ENCODE measurements around the gene BMP3. TPM values are rescaled to one million over a fixed set of nuclear protein-coding genes. Genes with fewer than 3 reads are reported as not detected.

Gene BMP3
- total RNA-seq, 3 donors from 2014 or later = 0.98 to 25.3 (median 2.6) TPM

DNA sequence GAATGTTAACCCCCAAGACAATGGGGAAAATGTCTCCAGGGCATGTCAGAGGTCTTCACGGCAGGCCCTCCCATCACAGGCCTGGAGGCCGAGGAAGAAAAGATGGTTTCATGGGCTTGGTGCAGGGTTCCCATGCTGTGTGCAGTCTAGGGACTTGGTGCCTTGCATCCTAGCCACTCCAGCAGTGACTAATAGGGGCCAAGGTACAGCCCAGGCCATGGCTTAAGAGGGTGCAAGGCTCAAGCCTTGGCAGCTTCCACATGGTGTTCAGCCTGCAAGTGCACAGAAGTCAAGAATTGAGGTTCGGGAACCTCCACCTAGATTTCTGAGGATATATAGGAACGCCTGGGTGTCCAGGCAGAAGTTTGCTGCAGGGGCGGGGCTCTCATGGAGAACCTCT is 50.6 kb downstream of the BMP3 start:
- TF ChIP-seq POLR2AphosphoS5 (IDR thresholded peaks at IDR 0.05) (no peak), POLR2A (IDR thresholded peaks at IDR 0.05) (no peak)
- TF ChIP-seq, protein P1, sequence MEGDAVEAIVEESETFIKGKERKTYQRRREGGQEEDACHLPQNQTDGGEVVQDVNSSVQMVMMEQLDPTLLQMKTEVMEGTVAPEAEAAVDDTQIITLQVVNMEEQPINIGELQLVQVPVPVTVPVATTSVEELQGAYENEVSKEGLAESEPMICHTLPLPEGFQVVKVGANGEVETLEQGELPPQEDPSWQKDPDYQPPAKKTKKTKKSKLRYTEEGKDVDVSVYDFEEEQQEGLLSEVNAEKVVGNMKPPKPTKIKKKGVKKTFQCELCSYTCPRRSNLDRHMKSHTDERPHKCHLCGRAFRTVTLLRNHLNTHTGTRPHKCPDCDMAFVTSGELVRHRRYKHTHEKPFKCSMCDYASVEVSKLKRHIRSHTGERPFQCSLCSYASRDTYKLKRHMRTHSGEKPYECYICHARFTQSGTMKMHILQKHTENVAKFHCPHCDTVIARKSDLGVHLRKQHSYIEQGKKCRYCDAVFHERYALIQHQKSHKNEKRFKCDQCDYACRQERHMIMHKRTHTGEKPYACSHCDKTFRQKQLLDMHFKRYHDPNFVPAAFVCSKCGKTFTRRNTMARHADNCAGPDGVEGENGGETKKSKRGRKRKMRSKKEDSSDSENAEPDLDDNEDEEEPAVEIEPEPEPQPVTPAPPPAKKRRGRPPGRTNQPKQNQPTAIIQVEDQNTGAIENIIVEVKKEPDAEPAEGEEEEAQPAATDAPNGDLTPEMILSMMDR (IDR thresholded peaks at IDR 0.05) = no peak
- no peaks in the 10 kb centered on the region for H3K9me3 ChIP-seq
- H3K36me3 ChIP-seq = no peaks in the 10 kb centered on the region
- no peaks in the 10 kb centered on the region for H3K27me3 ChIP-seq
- no peaks in the 10 kb centered on the region for H3K4me1 ChIP-seq
- no peak overlapping the region for H3K4me3 ChIP-seq
- no peak for DNase-seq (ENCODE audit: low spot score in 2 of 2)
- intact Hi-C loops (cut with DNase I; ENCODE audit: low total_unique reads) = loop anchor here (10.0 kb wide), 1 partner anchor 264 kb away; no protein-coding TSS in a partner anchor
- H3K27ac ChIP-seq = no peak overlapping the region

DNA sequence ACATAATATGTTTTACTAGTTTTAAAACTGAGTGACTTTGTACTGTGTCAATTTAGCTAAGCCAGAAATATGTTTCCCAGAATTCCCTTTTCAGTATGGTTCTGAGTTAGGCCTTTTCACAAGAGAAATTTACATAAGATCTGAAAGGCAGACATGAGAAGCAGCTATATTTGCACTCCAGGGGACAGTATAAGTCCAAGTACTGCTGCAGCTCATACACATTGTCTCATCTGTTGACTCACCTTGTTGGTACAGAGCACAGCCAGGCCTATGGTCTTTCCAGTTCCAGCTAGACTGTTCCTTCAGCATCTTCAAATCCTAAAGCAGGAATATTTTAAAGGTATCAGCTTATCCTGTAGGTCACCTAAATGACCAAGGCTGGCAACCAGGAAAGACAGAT is 53.5 kb downstream of the BMP3 start:
- Histone ChIP-seq H3K36me3 (no peaks in the 10 kb centered on the region), H3K27me3 (no peaks in the 10 kb centered on the region), H3K4me1 (no peaks in the 10 kb centered on the region), H3K4me3 (no peak overlapping the region), H3K9me3 (no peaks in the 10 kb centered on the region), H3K27ac (no peak overlapping the region)
- DNase-seq (ENCODE audit: low spot score in 2 of 2) = no peak
- TF ChIP-seq POLR2AphosphoS5 (IDR thresholded peaks at IDR 0.05) (no peak), POLR2A (IDR thresholded peaks at IDR 0.05) (no peak)
- TF ChIP-seq, protein P1 (IDR thresholded peaks at IDR 0.05) = no peak
- intact Hi-C loops (cut with DNase I; ENCODE audit: low total_unique reads) = loop anchor here (10.0 kb wide), 1 partner anchor 261 kb away; no protein-coding TSS in a partner anchor

DNA sequence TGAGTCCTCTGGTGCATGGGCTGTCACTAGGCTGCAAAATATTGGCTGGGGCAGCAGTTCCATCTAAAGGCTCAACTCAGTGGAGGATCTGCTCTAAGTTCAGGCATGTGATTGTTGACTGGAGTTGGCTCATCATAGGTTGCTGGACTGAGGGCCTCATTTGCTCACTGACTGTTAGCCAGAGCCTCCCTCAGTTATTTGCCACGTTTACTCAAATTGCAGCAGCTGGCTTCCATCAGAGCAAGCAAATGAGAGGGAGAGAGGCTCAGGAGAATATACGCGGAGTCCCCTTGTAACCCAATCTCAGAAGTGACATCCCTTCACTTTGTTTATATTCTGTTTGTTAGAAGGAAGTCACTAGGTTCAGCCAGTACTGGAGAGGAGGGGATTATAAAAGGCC is 54.1 kb downstream of the BMP3 start:
- H3K4me1 ChIP-seq = no peaks in the 10 kb centered on the region
- no peaks in the 10 kb centered on the region for H3K9me3 ChIP-seq
- H3K4me3 ChIP-seq = no peak overlapping the region
- intact Hi-C loops (cut with DNase I; ENCODE audit: low total_unique reads) = loop anchor here (10.0 kb wide), 1 partner anchor 260 kb away; no protein-coding TSS in a partner anchor
- H3K27ac ChIP-seq = no peak overlapping the region
- H3K36me3 ChIP-seq = no peaks in the 10 kb centered on the region
- TF ChIP-seq POLR2A (IDR thresholded peaks at IDR 0.05) (no peak), POLR2AphosphoS5 (IDR thresholded peaks at IDR 0.05) (no peak)
- TF ChIP-seq, protein P1 (IDR thresholded peaks at IDR 0.05) = no peak
- no peak for DNase-seq (ENCODE audit: low spot score in 2 of 2)
- no peaks in the 10 kb centered on the region for H3K27me3 ChIP-seq

DNA sequence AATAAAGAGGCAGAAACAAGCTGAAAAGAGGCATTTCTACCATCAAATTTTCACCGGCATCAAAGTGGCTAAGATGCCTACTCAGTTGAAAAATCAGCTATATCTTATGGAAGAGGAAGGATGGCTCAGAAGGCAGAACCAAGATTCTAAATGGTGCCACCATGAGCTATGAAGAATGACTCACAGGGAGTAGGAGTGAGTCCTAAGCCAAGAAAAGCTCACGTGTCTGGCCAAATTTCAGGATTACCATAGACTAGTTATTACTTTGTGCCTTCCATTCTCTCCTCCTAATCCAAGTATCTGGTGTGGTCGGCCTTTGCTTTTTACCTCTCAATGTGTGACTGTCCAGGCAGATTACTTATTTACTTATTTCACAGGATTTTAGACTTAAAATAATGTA is 54.8 kb downstream of the BMP3 start:
- Histone ChIP-seq H3K27ac (no peak overlapping the region), H3K9me3 (no peaks in the 10 kb centered on the region), H3K4me1 (no peaks in the 10 kb centered on the region), H3K27me3 (no peaks in the 10 kb centered on the region), H3K4me3 (no peak overlapping the region), H3K36me3 (no peaks in the 10 kb centered on the region)
- DNase-seq (ENCODE audit: low spot score in 2 of 2) = no peak
- intact Hi-C loops (cut with DNase I; ENCODE audit: low total_unique reads) = loop anchor here (10.0 kb wide), 1 partner anchor 260 kb away; no protein-coding TSS in a partner anchor
- TF ChIP-seq POLR2A (IDR thresholded peaks at IDR 0.05) (no peak), POLR2AphosphoS5 (IDR thresholded peaks at IDR 0.05) (no peak)
- TF ChIP-seq, protein P1 (IDR thresholded peaks at IDR 0.05) = no peak

DNA sequence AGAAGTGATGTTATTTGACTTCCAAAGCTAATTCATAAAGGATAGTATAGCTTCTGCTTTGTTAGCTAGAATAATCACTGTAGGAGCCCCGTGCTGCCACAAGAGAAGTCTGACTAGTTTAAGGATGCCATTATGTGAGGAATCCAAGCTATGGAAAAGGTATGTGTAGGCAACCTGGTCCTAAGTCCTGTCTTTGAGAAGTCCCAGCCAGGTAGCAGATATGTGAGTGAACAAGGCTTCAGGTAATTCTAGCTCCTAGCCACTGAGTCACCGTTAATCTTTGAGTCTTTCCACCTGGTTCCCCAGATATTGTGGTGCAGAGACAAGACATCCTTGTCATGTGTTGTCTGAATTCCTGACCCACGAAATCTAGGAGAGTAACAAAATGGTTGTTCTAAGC is 55.5 kb downstream of the BMP3 start:
- H3K27ac ChIP-seq = no peak overlapping the region
- TF ChIP-seq POLR2A (IDR thresholded peaks at IDR 0.05) (no peak), POLR2AphosphoS5 (IDR thresholded peaks at IDR 0.05) (no peak)
- TF ChIP-seq, protein P1 (IDR thresholded peaks at IDR 0.05) = no peak
- no peaks in the 10 kb centered on the region for H3K27me3 ChIP-seq
- no peak for DNase-seq (ENCODE audit: low spot score in 2 of 2)
- H3K36me3 ChIP-seq = no peaks in the 10 kb centered on the region
- H3K9me3 ChIP-seq = no peaks in the 10 kb centered on the region
- no peak overlapping the region for H3K4me3 ChIP-seq
- H3K4me1 ChIP-seq = no peaks in the 10 kb centered on the region
- intact Hi-C loops (cut with DNase I; ENCODE audit: low total_unique reads) = loop anchor here (10.0 kb wide), 1 partner anchor 259 kb away; no protein-coding TSS in a partner anchor

Measured in breast epithelium (tissue), 4 donors.